Measurements from ENCODE around the gene HPS3.

DNA sequence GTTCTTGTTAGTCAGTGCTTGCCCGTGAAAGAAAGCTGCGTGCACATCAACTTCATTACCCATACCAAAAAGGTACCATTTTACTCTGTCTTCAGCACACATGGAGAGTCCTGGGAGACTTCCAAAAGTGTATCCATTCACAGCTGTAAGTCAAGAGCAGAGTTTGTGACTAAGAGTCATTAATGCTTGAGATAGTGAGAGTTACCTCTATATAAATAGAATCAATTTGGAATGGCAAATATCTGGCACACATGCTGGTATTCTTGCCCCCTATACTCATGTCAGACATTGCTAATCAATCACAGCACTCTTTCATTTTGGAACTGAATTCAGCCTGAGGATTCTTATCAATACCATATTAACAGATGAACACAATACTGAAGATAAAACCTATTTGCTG, 78.0 kb downstream of the HPS3 start:
- TF ChIP-seq, protein P1, sequence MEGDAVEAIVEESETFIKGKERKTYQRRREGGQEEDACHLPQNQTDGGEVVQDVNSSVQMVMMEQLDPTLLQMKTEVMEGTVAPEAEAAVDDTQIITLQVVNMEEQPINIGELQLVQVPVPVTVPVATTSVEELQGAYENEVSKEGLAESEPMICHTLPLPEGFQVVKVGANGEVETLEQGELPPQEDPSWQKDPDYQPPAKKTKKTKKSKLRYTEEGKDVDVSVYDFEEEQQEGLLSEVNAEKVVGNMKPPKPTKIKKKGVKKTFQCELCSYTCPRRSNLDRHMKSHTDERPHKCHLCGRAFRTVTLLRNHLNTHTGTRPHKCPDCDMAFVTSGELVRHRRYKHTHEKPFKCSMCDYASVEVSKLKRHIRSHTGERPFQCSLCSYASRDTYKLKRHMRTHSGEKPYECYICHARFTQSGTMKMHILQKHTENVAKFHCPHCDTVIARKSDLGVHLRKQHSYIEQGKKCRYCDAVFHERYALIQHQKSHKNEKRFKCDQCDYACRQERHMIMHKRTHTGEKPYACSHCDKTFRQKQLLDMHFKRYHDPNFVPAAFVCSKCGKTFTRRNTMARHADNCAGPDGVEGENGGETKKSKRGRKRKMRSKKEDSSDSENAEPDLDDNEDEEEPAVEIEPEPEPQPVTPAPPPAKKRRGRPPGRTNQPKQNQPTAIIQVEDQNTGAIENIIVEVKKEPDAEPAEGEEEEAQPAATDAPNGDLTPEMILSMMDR (IDR thresholded peaks at IDR 0.05; ENCODE audit: low read depth, low read length): no peak
- TF ChIP-seq, protein P2, sequence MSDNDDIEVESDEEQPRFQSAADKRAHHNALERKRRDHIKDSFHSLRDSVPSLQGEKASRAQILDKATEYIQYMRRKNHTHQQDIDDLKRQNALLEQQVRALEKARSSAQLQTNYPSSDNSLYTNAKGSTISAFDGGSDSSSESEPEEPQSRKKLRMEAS (IDR thresholded peaks at IDR 0.05; ENCODE audit: low read depth, low read length): no peak
- TF ChIP-seq POLR2A (IDR thresholded peaks at IDR 0.05; ENCODE audit: extremely low read depth, insufficient read length) (no peak), MYC (IDR thresholded peaks at IDR 0.05; ENCODE audit: low read depth, low read length) (no peak)
